Fibroblast of lung (primary cell): Measurements from ENCODE around the gene TMUB1.

Experiments
- CTCF ChIP-seq, 2 donors: IDR thresholded peaks in 1 of 2; conservative IDR thresholded peaks in 1 of 2; 1 replicate in 1 of 2; 2 replicates in 1 of 2; pipeline ENCODE4 v1.5.1; 2011 to 2012; ENCODE audit warnings: low read length in 2 of 2, control low read depth in 1 of 2, inconsistent platforms in 1 of 2, low read depth in 1 of 2, mild to moderate bottlenecking in 1 of 2
- EZH2 ChIP-seq: IDR thresholded peaks from 2 replicates; pipeline ENCODE4 v1.5.1; 2012; ENCODE audit warnings: low read length, control low read depth, mild to moderate bottlenecking; ENCODE audit errors: missing control alignments

GRCh38 chr7:151064454-151064853 is 18.8 kb downstream of the TMUB1 start:
- TF ChIP-seq CTCF (conservative IDR thresholded peaks at IDR 0.05 in 1 of 2, IDR thresholded peaks at IDR 0.05 in 1 of 2; ENCODE audit: low read depth in 1 of 2, low read length in 2 of 2) (no peak), EZH2 (no peak)
